ENCODE data around the gene DHX35.

DHX35 gene

DNA sequence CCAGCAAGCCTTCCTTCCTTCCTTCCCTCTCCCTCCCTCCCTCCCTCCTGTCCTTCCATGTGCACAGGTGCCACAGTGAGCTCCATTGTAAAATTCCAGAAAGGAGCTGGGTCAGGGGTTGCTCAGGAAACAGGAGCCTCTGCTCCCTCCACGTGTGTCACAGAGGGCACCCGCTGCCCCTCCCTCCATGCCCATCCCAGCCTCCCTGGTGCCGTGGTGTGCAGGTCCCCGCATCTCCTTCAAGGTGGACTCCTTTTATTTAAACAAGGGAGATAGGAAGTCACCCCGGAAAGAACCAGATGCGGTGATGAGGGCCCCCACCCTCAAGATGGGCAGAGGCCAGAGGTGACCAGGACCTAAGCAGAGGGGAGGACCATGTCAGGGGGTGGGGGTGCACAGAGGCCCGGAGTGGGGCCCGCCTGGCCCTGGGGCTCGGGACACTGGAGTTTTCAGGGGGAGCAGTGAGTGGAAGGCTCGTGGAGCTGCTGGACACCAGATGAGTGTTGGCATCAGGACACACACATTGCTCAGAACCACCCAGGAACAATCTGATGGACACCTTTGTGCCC is 85.4 kb downstream of the DHX35 start:
- TF ChIP-seq, protein P1, sequence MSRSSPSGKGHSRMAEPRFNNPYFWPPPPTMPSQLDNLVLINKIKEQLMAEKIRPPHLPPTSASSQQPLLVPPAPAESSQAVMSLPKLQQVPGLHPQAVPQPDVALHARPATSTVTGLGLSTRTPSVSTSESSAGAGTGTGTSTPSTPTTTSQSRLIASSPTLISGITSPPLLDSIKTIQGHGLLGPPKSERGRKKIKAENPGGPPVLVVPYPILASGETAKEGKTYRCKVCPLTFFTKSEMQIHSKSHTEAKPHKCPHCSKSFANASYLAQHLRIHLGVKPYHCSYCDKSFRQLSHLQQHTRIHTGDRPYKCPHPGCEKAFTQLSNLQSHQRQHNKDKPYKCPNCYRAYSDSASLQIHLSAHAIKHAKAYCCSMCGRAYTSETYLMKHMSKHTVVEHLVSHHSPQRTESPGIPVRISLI (tag by site-specific recombination; IDR thresholded peaks at IDR 0.05): no peak
- TF ChIP-seq ZBTB1 (tag by site-specific recombination; IDR thresholded peaks at IDR 0.05) (no peak), YY1 (tag by site-specific recombination; IDR thresholded peaks at IDR 0.05) (no peak), ZNF521 (tag by site-specific recombination; IDR thresholded peaks at IDR 0.05) (no peak)
- TF ChIP-seq, protein P2, sequence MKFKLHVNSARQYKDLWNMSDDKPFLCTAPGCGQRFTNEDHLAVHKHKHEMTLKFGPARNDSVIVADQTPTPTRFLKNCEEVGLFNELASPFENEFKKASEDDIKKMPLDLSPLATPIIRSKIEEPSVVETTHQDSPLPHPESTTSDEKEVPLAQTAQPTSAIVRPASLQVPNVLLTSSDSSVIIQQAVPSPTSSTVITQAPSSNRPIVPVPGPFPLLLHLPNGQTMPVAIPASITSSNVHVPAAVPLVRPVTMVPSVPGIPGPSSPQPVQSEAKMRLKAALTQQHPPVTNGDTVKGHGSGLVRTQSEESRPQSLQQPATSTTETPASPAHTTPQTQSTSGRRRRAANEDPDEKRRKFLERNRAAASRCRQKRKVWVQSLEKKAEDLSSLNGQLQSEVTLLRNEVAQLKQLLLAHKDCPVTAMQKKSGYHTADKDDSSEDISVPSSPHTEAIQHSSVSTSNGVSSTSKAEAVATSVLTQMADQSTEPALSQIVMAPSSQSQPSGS (tag by site-specific recombination; IDR thresholded peaks at IDR 0.05; ENCODE audit: low read depth): no peak
- TF ChIP-seq, protein P3, sequence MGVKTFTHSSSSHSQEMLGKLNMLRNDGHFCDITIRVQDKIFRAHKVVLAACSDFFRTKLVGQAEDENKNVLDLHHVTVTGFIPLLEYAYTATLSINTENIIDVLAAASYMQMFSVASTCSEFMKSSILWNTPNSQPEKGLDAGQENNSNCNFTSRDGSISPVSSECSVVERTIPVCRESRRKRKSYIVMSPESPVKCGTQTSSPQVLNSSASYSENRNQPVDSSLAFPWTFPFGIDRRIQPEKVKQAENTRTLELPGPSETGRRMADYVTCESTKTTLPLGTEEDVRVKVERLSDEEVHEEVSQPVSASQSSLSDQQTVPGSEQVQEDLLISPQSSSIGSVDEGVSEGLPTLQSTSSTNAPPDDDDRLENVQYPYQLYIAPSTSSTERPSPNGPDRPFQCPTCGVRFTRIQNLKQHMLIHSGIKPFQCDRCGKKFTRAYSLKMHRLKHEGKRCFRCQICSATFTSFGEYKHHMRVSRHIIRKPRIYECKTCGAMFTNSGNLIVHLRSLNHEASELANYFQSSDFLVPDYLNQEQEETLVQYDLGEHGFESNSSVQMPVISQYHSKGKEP (tag by site-specific recombination; IDR thresholded peaks at IDR 0.05): no peak
- TF ChIP-seq, protein P4, sequence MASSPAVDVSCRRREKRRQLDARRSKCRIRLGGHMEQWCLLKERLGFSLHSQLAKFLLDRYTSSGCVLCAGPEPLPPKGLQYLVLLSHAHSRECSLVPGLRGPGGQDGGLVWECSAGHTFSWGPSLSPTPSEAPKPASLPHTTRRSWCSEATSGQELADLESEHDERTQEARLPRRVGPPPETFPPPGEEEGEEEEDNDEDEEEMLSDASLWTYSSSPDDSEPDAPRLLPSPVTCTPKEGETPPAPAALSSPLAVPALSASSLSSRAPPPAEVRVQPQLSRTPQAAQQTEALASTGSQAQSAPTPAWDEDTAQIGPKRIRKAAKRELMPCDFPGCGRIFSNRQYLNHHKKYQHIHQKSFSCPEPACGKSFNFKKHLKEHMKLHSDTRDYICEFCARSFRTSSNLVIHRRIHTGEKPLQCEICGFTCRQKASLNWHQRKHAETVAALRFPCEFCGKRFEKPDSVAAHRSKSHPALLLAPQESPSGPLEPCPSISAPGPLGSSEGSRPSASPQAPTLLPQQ (tag by site-specific recombination; IDR thresholded peaks at IDR 0.05): 0 out of 2 replicates have a peak, but pooled peaks have one; percentile 33
- TF ChIP-seq, protein P5, sequence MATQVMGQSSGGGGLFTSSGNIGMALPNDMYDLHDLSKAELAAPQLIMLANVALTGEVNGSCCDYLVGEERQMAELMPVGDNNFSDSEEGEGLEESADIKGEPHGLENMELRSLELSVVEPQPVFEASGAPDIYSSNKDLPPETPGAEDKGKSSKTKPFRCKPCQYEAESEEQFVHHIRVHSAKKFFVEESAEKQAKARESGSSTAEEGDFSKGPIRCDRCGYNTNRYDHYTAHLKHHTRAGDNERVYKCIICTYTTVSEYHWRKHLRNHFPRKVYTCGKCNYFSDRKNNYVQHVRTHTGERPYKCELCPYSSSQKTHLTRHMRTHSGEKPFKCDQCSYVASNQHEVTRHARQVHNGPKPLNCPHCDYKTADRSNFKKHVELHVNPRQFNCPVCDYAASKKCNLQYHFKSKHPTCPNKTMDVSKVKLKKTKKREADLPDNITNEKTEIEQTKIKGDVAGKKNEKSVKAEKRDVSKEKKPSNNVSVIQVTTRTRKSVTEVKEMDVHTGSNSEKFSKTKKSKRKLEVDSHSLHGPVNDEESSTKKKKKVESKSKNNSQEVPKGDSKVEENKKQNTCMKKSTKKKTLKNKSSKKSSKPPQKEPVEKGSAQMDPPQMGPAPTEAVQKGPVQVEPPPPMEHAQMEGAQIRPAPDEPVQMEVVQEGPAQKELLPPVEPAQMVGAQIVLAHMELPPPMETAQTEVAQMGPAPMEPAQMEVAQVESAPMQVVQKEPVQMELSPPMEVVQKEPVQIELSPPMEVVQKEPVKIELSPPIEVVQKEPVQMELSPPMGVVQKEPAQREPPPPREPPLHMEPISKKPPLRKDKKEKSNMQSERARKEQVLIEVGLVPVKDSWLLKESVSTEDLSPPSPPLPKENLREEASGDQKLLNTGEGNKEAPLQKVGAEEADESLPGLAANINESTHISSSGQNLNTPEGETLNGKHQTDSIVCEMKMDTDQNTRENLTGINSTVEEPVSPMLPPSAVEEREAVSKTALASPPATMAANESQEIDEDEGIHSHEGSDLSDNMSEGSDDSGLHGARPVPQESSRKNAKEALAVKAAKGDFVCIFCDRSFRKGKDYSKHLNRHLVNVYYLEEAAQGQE (tag by site-specific recombination; IDR thresholded peaks at IDR 0.05): no peak
- ChIA-PET POLR2A (no interaction called here), CTCF (interaction anchor here (0.6 to 7.2 kb wide), 12 partner anchors 8 to 296 kb away, joined by 3 to 83 read pairs (median 4); partner anchors contain the start of gene FAM83D)
- H3K4me1 ChIP-seq (ENCODE audit: control insufficient read depth, insufficient read depth, low read length): no peaks in the 10 kb centered on the region
- H3K36me3 ChIP-seq (ENCODE audit: control insufficient read depth in 2 of 2, insufficient read depth in 1 of 2, low read length in 2 of 2): peaks cover 0 to 6% of the 10 kb centered on the region in 2 experiments; a peak in 2 of 3 replicates
- H3K27ac ChIP-seq (ENCODE audit: extremely low read depth, low read depth, low read length): no peak overlapping the region
- no peaks in the 10 kb centered on the region for H3K9me3 ChIP-seq (ENCODE audit: control insufficient read depth, insufficient read depth, low read depth, low read length)
- H3K4me3 ChIP-seq (ENCODE audit: low read depth, low read length): no peak overlapping the region

DNA sequence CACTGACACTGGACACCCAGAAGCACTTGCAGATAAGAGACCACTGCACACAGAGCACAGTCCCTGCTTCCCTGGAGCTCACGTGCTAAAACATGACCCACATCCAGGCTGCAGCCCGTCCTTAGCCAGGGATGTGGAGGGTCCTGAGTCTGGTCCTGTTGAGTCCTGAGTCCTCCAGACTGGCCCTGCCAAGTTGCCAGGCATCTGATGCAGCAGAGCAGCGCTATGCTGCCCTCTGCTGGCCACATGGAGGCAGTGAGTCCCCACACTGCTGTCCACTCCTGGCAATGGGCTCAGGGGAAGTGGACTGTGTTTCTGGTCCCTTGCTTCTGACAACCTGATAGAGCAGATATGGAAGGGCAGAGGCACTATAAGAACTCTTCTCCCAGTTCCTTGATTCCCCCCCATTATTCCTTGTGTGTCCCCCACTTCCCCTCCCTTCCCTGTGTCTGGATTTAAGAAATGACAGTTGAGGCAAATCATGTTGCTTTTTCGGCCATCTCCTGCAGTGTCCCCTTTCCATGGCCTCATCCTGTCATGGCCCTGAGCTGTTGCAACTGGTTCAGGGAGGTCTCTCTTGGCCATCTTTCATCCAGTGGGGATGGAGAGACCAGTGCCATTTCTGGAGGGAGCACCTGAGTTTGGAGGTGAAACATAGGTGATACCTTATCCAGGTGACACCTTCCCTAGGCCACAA is 86.0 kb downstream of the DHX35 start:
- ChIA-PET POLR2A (interaction anchor here (2.1 kb wide), 1 partner anchor 122 kb away, joined by 12 read pairs; the partner anchor contains the start of gene FAM83D), CTCF (interaction anchor here (0.5 to 7.2 kb wide), 34 partner anchors 9 to 1615 kb away, joined by 3 to 83 read pairs (median 4); partner anchors contain the start of gene FAM83D)
- Histone ChIP-seq H3K27ac (ENCODE audit: extremely low read depth, low read depth, low read length) (no peak overlapping the region), H3K4me1 (ENCODE audit: control insufficient read depth, insufficient read depth, low read length) (no peaks in the 10 kb centered on the region), H3K4me3 (ENCODE audit: low read depth, low read length) (no peak overlapping the region), H3K9me3 (ENCODE audit: control insufficient read depth, insufficient read depth, low read depth, low read length) (no peaks in the 10 kb centered on the region), H3K36me3 (ENCODE audit: control insufficient read depth in 2 of 2, insufficient read depth in 1 of 2, low read length in 2 of 2) (no peaks in the 10 kb centered on the region; a peak in 1 of 3 replicates)
- TF ChIP-seq ZNF221 (tag by site-specific recombination; IDR thresholded peaks at IDR 0.05; ENCODE audit: borderline replicate concordance) (no peak), ZNF791 (tag by site-specific recombination; IDR thresholded peaks at IDR 0.05) (no peak), SCRT2 (tag by site-specific recombination; IDR thresholded peaks at IDR 0.05) (0 out of 2 replicates have a peak, but pooled peaks have one; percentile 42), ZNF2 (tag by site-specific recombination; IDR thresholded peaks at IDR 0.05) (0 out of 2 replicates have a peak, but pooled peaks have one; percentile 56), ZNF654 (tag by site-specific recombination; IDR thresholded peaks at IDR 0.05; ENCODE audit: low read depth) (peak; percentile 96), ZNF121 (tag by site-specific recombination; IDR thresholded peaks at IDR 0.05) (peak; percentile 91)
- TF ChIP-seq, protein P5 (tag by site-specific recombination; IDR thresholded peaks at IDR 0.05): peak; percentile 43
- TF ChIP-seq, protein P6, sequence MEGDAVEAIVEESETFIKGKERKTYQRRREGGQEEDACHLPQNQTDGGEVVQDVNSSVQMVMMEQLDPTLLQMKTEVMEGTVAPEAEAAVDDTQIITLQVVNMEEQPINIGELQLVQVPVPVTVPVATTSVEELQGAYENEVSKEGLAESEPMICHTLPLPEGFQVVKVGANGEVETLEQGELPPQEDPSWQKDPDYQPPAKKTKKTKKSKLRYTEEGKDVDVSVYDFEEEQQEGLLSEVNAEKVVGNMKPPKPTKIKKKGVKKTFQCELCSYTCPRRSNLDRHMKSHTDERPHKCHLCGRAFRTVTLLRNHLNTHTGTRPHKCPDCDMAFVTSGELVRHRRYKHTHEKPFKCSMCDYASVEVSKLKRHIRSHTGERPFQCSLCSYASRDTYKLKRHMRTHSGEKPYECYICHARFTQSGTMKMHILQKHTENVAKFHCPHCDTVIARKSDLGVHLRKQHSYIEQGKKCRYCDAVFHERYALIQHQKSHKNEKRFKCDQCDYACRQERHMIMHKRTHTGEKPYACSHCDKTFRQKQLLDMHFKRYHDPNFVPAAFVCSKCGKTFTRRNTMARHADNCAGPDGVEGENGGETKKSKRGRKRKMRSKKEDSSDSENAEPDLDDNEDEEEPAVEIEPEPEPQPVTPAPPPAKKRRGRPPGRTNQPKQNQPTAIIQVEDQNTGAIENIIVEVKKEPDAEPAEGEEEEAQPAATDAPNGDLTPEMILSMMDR (tag by site-specific recombination; IDR thresholded peaks at IDR 0.05): peak; percentile 91

Data from HEK293 (cell line).